ENCODE measurements around the gene ACSS2. TPM values are rescaled to one million over a fixed set of nuclear protein-coding genes. Genes with fewer than 3 reads are reported as not detected.

ACSS2 gene
- total and polyA plus RNA-seq, 10 of the 15 experiments (the other 5 are each of a cell fraction or from before 2014, with no cell fraction given): 2.8 to 37.2 (median 24.2) TPM

GRCh38 chr20:34948030-34948429, 71.6 kb downstream of the ACSS2 start (continued):
- TF ChIP-seq CEBPZ (IDR thresholded peaks at IDR 0.05; ENCODE audit: low read depth, low read length) (no peak), NR2C2 (IDR thresholded peaks at IDR 0.05; ENCODE audit: borderline replicate concordance, control insufficient read depth, insufficient read length, low read depth) (no peak), YBX1 (IDR thresholded peaks at IDR 0.05) (no peak), LARP7 (IDR thresholded peaks at IDR 0.05) (no peak)

- intact Hi-C loops (cut with micrococcal nuclease; ENCODE audit: unreplicated experiment): no loop called here
Observed at GRCh38 chr20:34949120-34949519, 72.7 kb downstream of the ACSS2 start.

More at GRCh38 chr20:34949120-34949519, 72.7 kb downstream of the ACSS2 start:
- POLR2A ChIA-PET: interaction anchor here (0.7 to 1.9 kb wide), 2 partner anchors 125 to 1887 kb away, joined by 3 to 7 read pairs; no protein-coding TSS in a partner anchor
- no peak for ATAC-seq
- Histone ChIP-seq H3K4me3 (no peak overlapping the region), H3K4me2 (ENCODE audit: control insufficient read depth, insufficient read depth) (no peak overlapping the region), H3K9me3 (replicated peaks; ENCODE audit: control insufficient read depth, insufficient read depth, low read length) (no peaks in the 10 kb centered on the region), H3K4me1 (ENCODE audit: control insufficient read depth, insufficient read depth, low read length) (peaks cover 8% of the 10 kb centered on the region), H3K79me2 (ENCODE audit: control insufficient read depth, insufficient read depth, low read length) (no peaks in the 10 kb centered on the region), H3K36me3 (ENCODE audit: control insufficient read depth in 2 of 2, insufficient read depth in 2 of 2, low read length in 1 of 2) (peaks cover 0 to 5% of the 10 kb centered on the region in 2 experiments), H2AFZ (ENCODE audit: control insufficient read depth, low read depth, low read length) (no peak overlapping the region), H3K9ac (ENCODE audit: control insufficient read depth, insufficient read depth, low read length) (no peak overlapping the region), H4K20me1 (ENCODE audit: control insufficient read depth, insufficient read depth) (no peaks in the 10 kb centered on the region), H3K27me3 (replicated peaks in 1 of 2; ENCODE audit: control insufficient read depth in 2 of 2, insufficient read depth in 2 of 2, low read length in 1 of 2) (no peaks in the 10 kb centered on the region), H3K27ac (ENCODE audit: control insufficient read depth, insufficient read depth) (no peak overlapping the region)
- CTCF ChIA-PET: interaction anchor here (1.7 kb wide), 1 partner anchor 75 kb away, joined by 7 read pairs; no protein-coding TSS in a partner anchor
- no TSS peak for BruUV-seq (replicated peaks)
- in situ Hi-C loops (cut with MboI): no loop called here
- RAD21 ChIA-PET (ENCODE audit: unreplicated experiment): no interaction called here
- DNase-seq (ENCODE audit: low read depth, low spot score): no peak
- SMC1A ChIA-PET (ENCODE audit: uncharacterized antibody, unreplicated experiment): interaction anchor here (1.0 to 1.1 kb wide), 2 partner anchors 61 to 66 kb away, joined by 3 read pairs; no protein-coding TSS in a partner anchor
- FAIRE-seq: no peak
- no peak for TF ChIP-seq CBX5 (IDR thresholded peaks at IDR 0.05; ENCODE audit: low read depth)
- no peak for TF ChIP-seq ZZZ3 (IDR thresholded peaks at IDR 0.05; ENCODE audit: control insufficient read depth, insufficient read length, low read depth)
- no peak for TF ChIP-seq ZBED1 (IDR thresholded peaks at IDR 0.05; ENCODE audit: borderline replicate concordance)
- no peak for TF ChIP-seq CBFB (IDR thresholded peaks at IDR 0.05; ENCODE audit: low read depth)
- TF ChIP-seq ATF3 (IDR thresholded peaks at IDR 0.05; ENCODE audit: borderline replicate concordance, extremely low read depth, low read depth, low read length): no peak
- WGBS (ENCODE audit: insufficient coverage, insufficient replicate concordance, low lambda C conversion rate, missing lambda C conversion rate): 98% methylated on average over 6 of the region's 6 CpGs

Measured in GM12878 (cell line).